ENCODE measurements around the gene OR1N1. TPM values are rescaled to one million over a fixed set of nuclear protein-coding genes. Genes with fewer than 3 reads are reported as not detected.

The OR1N1 gene
- total RNA-seq, 1 experiment from 2014 or later, result not detected

DNA sequence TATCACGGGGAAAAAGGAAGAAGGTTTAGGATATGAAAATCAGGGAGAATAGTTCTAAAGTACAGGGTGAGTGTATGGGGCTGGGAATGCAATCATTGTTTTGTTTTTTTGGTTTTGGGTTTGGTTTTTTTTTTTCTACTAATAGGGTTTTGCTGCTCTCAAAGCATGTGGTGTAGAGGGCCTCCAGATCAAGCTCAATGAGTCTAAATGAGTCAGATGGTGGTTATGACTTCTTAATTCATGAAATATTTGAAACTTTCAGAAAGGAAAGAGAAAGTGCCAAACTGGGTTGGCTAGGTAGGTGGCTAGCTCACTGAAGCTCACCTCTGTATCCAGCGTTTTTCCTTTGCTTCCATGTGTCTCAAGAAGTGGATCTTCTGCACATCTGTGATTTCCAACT, 45.4 kb upstream of the OR1N1 start:
- Histone ChIP-seq H3K9me3 (ENCODE audit: control insufficient read depth, low read depth, low read length) (peaks cover 58% of the 10 kb centered on the region), H3K4ac (ENCODE audit: low read depth, low read length) (no peak overlapping the region), H3K23me2 (ENCODE audit: insufficient read length, low read depth, low read length, poor library complexity, severe bottlenecking) (no peaks in the 10 kb centered on the region), H3K56ac (ENCODE audit: insufficient read length, low read depth, low read length) (no peak overlapping the region), H2AK5ac (ENCODE audit: insufficient read length, low read length) (no peak overlapping the region), H3K79me2 (ENCODE audit: insufficient read depth, low read length) (no peaks in the 10 kb centered on the region), H3K27me3 (ENCODE audit: insufficient read depth, low read length) (no peaks in the 10 kb centered on the region), H3K79me1 (ENCODE audit: insufficient read depth, low read depth, low read length, poor library complexity, severe bottlenecking) (no peaks in the 10 kb centered on the region), H3T11ph (ENCODE audit: low read length) (no peak overlapping the region), H2BK15ac (ENCODE audit: low read depth, low read length) (no peak overlapping the region), H3K27ac (ENCODE audit: insufficient read length, low read depth, low read length) (no peak overlapping the region), H4K5ac (ENCODE audit: insufficient read length, low read depth, low read length) (no peak overlapping the region), H2BK12ac (ENCODE audit: insufficient read length, low read depth, low read length) (no peak overlapping the region), H3K4me2 (ENCODE audit: insufficient read depth, insufficient read length, low read length) (no peak overlapping the region), H3K18ac (ENCODE audit: insufficient read length, low read depth, low read length) (no peak overlapping the region), H2BK5ac (ENCODE audit: insufficient read length, low read length) (no peak overlapping the region), H4K20me1 (ENCODE audit: control insufficient read depth, insufficient read depth, insufficient read length) (no peaks in the 10 kb centered on the region), H3K4me1 (ENCODE audit: insufficient read depth, low read length) (no peaks in the 10 kb centered on the region), H3K14ac (ENCODE audit: insufficient read depth, low read length) (no peak overlapping the region), H2BK20ac (ENCODE audit: low read depth, low read length, poor library complexity, severe bottlenecking) (no peak overlapping the region), H3K9ac (ENCODE audit: extremely low read depth, insufficient read length, low read length) (no peak overlapping the region), H3K23ac (ENCODE audit: insufficient read length, low read depth, low read length) (no peak overlapping the region), H2AFZ (ENCODE audit: low read length) (no peak overlapping the region), H4K8ac (replicated peaks; ENCODE audit: insufficient read length, low read depth, low read length) (no peak overlapping the region), H4K91ac (ENCODE audit: insufficient read length, low read depth, low read length) (no peak overlapping the region), H2BK120ac (ENCODE audit: low read depth, low read length, poor library complexity, severe bottlenecking) (no peak overlapping the region)
- Mint-ChIP-seq H3K4me3 (no peak overlapping the region), H3K4me1 (no peaks in the 10 kb centered on the region), H3K27ac (no peak overlapping the region), H3K9me3 (peaks cover 81 to 84% of the 10 kb centered on the region in 2 experiments), H3K36me3 (ENCODE audit: insufficient read depth in 1 of 3, low read depth in 3 of 3) (peaks cover 0 to 20% (median 1%) of the 10 kb centered on the region in 3 experiments; a peak in 4 of 7 replicates), H3K27me3 (ENCODE audit: low read depth) (peaks cover 3% of the 10 kb centered on the region; the same call in 1 of the 2 replicates)
- TF ChIP-seq CTCF (conservative IDR thresholded peaks at IDR 0.05), result no peak
- no CpG with 5 or more reads among the region's 2 CpGs for WGBS (ENCODE audit: extremely low coverage, insufficient read length, low lambda C conversion rate)
- DNase-seq, result no peak

Measured in H9 (cell line).